GM23338 (cell line): ENCODE results near the gene TIMP4. TPM values are rescaled to one million over a fixed set of nuclear protein-coding genes. Genes with fewer than 3 reads are reported as not detected.

Experiments used
- ATAC-seq: fragments of 200-7000 bp; cut with Tn5 transposase; 3 replicates; pipeline ENCODE4 v1.9.1; 2020
- DNase-seq: peaks from one replicate; pipeline ENCODE4 v3.0.0-alpha.2; 2015; ENCODE audit warnings: low spot score
- H2AFZ ChIP-seq: fragments of 200-600 bp; sonication (generic); 2 replicates; pipeline ENCODE4 v1.8.0; 2016; ENCODE audit warnings: antibody characterized with exemption, mild to moderate bottlenecking, moderate library complexity
- H3F3A ChIP-seq: fragments of 200-600 bp; sonication (generic); replicated peaks from 2 replicates; pipeline ENCODE4 v1.8.0; 2017; ENCODE audit warnings: antibody characterized with exemption, mixed run types, low read depth
- H3K27ac ChIP-seq: fragments of 200-600 bp; sonication (generic); 2 replicates; pipeline ENCODE4 v1.6.1; 2016; ENCODE audit warnings: low read depth
- H3K27me3 ChIP-seq: fragments of 200-600 bp; sonication (generic); 2 replicates; pipeline ENCODE4 v1.8.0; 2016; ENCODE audit warnings: mild to moderate bottlenecking, mixed run types, moderate library complexity; ENCODE audit not compliant: insufficient read depth
- H3K36me3 ChIP-seq: fragments of 200-600 bp; sonication (generic); 2 replicates; pipeline ENCODE4 v1.8.0; 2016; ENCODE audit warnings: mild to moderate bottlenecking; ENCODE audit not compliant: insufficient read depth
- H3K4me1 ChIP-seq: fragments of 200-600 bp; sonication (generic); 2 replicates; pipeline ENCODE4 v1.8.0; 2016; ENCODE audit warnings: mild to moderate bottlenecking, moderate library complexity; ENCODE audit not compliant: insufficient read depth
- H3K4me2 ChIP-seq: fragments of 200-600 bp; sonication (generic); 2 replicates; pipeline ENCODE4 v1.7.1; 2017; ENCODE audit warnings: mixed run types
- H3K4me3 ChIP-seq: fragments of 200-600 bp; sonication (generic); 2 replicates; pipeline ENCODE4 v1.6.1; 2016; ENCODE audit warnings: mixed run types
- H3K79me2 ChIP-seq: fragments of 200-600 bp; sonication (generic); replicated peaks from 2 replicates; pipeline ENCODE4 v1.8.0; 2017; ENCODE audit warnings: mild to moderate bottlenecking; ENCODE audit not compliant: insufficient read depth
- H3K9me2 ChIP-seq: fragments of 200-600 bp; sonication (generic); 2 replicates; pipeline ENCODE4 v1.8.0; 2017; ENCODE audit not compliant: insufficient read depth
- H4K20me1 ChIP-seq: fragments of 200-600 bp; sonication (generic); replicated peaks from 2 replicates; pipeline ENCODE4 v1.8.0; 2017; ENCODE audit warnings: mild to moderate bottlenecking; ENCODE audit not compliant: insufficient read depth
- H3K27ac Mint-ChIP-seq: 2 replicates; pipeline ENCODE4 v1.8.0; 2020; ENCODE audit warnings: inconsistent platforms, mild to moderate bottlenecking, moderate library complexity, mixed read lengths
- H3K27me3 Mint-ChIP-seq: 3 replicates; pipeline ENCODE4 v1.8.0; 2022; ENCODE audit warnings: low read depth, mild to moderate bottlenecking, moderate library complexity, mixed read lengths, inconsistent platforms; ENCODE audit not compliant: insufficient read depth, poor library complexity
- H3K36me3 Mint-ChIP-seq: 3 replicates; pipeline ENCODE4 v1.8.0; 2021; ENCODE audit warnings: low read depth, mild to moderate bottlenecking, inconsistent platforms, moderate library complexity, mixed read lengths
- H3K4me1 Mint-ChIP-seq: 3 replicates; pipeline ENCODE4 v1.8.0; 2020; ENCODE audit warnings: mild to moderate bottlenecking, inconsistent platforms, mixed read lengths
- H3K4me3 Mint-ChIP-seq: 3 replicates; pipeline ENCODE4 v1.8.0; 2021; ENCODE audit warnings: moderate library complexity, mild to moderate bottlenecking, inconsistent platforms, mixed read lengths
- H3K9me3 Mint-ChIP-seq: 3 replicates; pipeline ENCODE4 v1.8.0; 2020; ENCODE audit warnings: moderate library complexity, mild to moderate bottlenecking, inconsistent platforms, mixed read lengths
- CREB1 ChIP-seq: fragments of 250-450 bp; sonication (Bioruptor Pico); IDR thresholded peaks from 2 replicates; pipeline ENCODE4 v1.5.0; 2020; ENCODE audit warnings: low read depth, mild to moderate bottlenecking, moderate library complexity
- ETS1 ChIP-seq: IDR thresholded peaks from 2 replicates; pipeline ENCODE4 v1.6.1; 2016; ENCODE audit warnings: antibody characterized with exemption
- EZH2 ChIP-seq: fragments of 200-600 bp; sonication (generic); IDR thresholded peaks from one replicate; pipeline ENCODE4 v1.8.0; 2017; ENCODE audit warnings: antibody characterized with exemption, mild to moderate bottlenecking, low read depth; ENCODE audit not compliant: unreplicated experiment
- EZH2phosphoT487 ChIP-seq: fragments of 200-600 bp; sonication (generic); IDR thresholded peaks from one replicate; pipeline ENCODE4 v1.8.1; 2018; ENCODE audit warnings: antibody characterized with exemption; ENCODE audit not compliant: unreplicated experiment
- JUNB ChIP-seq: IDR thresholded peaks from one replicate; pipeline ENCODE4 v1.6.1; 2016; ENCODE audit warnings: antibody characterized with exemption; ENCODE audit not compliant: unreplicated experiment
- NANOG ChIP-seq: IDR thresholded peaks from 2 replicates; pipeline ENCODE4 v1.6.1; 2016; ENCODE audit warnings: antibody characterized with exemption, borderline replicate concordance
- STAT1 ChIP-seq: IDR thresholded peaks from one replicate; pipeline ENCODE4 v1.6.1; 2016; ENCODE audit warnings: antibody characterized with exemption; ENCODE audit not compliant: unreplicated experiment
- ZNF114 ChIP-seq: fragments of 250-450 bp; sonication (Bioruptor Pico); IDR thresholded peaks from 2 replicates; pipeline ENCODE4 v1.5.0; 2020; ENCODE audit warnings: mild to moderate bottlenecking, moderate library complexity
- ZNF462 ChIP-seq: fragments of 250-450 bp; sonication (Bioruptor Pico); IDR thresholded peaks from 2 replicates; pipeline ENCODE4 v1.5.0; 2020; ENCODE audit warnings: mild to moderate bottlenecking, moderate library complexity
- polyA plus RNA-seq: library from polyadenylated mRNA; unstranded; fragments of >200 nt; fragmentation: Nextera tagmentation; extraction: Ambion mirVana; gene quantifications from 2 replicates; pipeline ENCODE4 v1.2.1, GENCODE V29; 2016
- total RNA-seq: library from RNA; depleted of rRNA; stranded (reverse); fragments of >200 nt; shearing (Covaris generic); gene quantifications from 2 replicates; pipeline ENCODE4 v1.2.3, GENCODE V29; 2014
- TF ChIP-seq, protein P1 (sequence below), 2 experiments: fragments of 200-600 bp in 1 of 2; sonication (generic) in 1 of 2; conservative IDR thresholded peaks; 2 replicates each; pipeline versions ENCODE4 v1.5.1 to v1.6.1; 2016 to 2017; ENCODE audit warnings: antibody characterized with exemption in 2 of 2, low read depth in 2 of 2, mild to moderate bottlenecking in 2 of 2, moderate library complexity in 1 of 2

Gene TIMP4
- total and polyA plus RNA-seq, 2 experiments from 2014 or later = 6.7 to 11.1 TPM

- TF ChIP-seq, protein P1, sequence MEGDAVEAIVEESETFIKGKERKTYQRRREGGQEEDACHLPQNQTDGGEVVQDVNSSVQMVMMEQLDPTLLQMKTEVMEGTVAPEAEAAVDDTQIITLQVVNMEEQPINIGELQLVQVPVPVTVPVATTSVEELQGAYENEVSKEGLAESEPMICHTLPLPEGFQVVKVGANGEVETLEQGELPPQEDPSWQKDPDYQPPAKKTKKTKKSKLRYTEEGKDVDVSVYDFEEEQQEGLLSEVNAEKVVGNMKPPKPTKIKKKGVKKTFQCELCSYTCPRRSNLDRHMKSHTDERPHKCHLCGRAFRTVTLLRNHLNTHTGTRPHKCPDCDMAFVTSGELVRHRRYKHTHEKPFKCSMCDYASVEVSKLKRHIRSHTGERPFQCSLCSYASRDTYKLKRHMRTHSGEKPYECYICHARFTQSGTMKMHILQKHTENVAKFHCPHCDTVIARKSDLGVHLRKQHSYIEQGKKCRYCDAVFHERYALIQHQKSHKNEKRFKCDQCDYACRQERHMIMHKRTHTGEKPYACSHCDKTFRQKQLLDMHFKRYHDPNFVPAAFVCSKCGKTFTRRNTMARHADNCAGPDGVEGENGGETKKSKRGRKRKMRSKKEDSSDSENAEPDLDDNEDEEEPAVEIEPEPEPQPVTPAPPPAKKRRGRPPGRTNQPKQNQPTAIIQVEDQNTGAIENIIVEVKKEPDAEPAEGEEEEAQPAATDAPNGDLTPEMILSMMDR (conservative IDR thresholded peaks at IDR 0.05; ENCODE audit: low read depth in 2 of 2) = no peak
- TF ChIP-seq CREB1 (CRISPR knock-in tag) (no peak), ETS1 (no peak), EZH2phosphoT487 (no peak), STAT1 (no peak), EZH2 (no peak)
These were observed 38.2 kb downstream of the TIMP4 start (continued) for GRCh38 chr3:12120374-12121140.

DNA sequence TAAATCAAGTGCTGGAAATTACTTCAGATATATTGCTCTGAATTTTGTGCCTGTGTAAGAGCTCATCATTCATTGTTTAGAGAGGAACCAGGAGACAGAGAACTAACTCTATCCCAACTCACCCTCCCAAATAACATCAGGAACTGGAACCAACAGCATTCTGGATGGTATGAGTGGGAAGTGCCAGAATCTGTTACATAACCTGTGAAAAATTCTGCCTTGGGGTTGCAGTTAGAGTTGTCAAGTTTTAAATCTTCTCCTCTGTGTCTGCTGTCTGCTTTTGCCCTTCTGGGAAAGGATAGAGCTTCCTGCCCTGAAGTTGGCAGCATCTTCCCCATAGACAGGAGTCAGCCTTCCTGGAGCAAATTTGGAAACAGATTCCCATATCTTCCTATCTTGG, 41.2 kb downstream of the TIMP4 start:
- H3K79me2 ChIP-seq = no peaks in the 10 kb centered on the region
- no peaks in the 10 kb centered on the region for H3K4me1 ChIP-seq
- H3K36me3 Mint-ChIP-seq = no peaks in the 10 kb centered on the region
- H3K36me3 ChIP-seq = no peaks in the 10 kb centered on the region
- no peaks in the 10 kb centered on the region for H3F3A ChIP-seq
- H3K4me1 Mint-ChIP-seq = no peaks in the 10 kb centered on the region
- no peaks in the 10 kb centered on the region for H3K27me3 Mint-ChIP-seq
- H3K4me2 ChIP-seq = no peak overlapping the region
- no peak overlapping the region for H3K4me3 Mint-ChIP-seq
- no peaks in the 10 kb centered on the region; the same call in 1 of the 2 replicates for H3K9me2 ChIP-seq
- no peaks in the 10 kb centered on the region for H3K9me3 Mint-ChIP-seq
- no peak overlapping the region for H2AFZ ChIP-seq
- DNase-seq = no peak
- no peaks in the 10 kb centered on the region for H3K27me3 ChIP-seq
- no peak overlapping the region for H3K27ac ChIP-seq
- no peak for ATAC-seq
- no peak overlapping the region for H3K4me3 ChIP-seq
- H4K20me1 ChIP-seq = no peaks in the 10 kb centered on the region
- H3K27ac Mint-ChIP-seq = no peak overlapping the region
- no peak for TF ChIP-seq ZNF114 (CRISPR knock-in tag)
- TF ChIP-seq, protein P1 (conservative IDR thresholded peaks at IDR 0.05; ENCODE audit: low read depth in 2 of 2) = no peak
- no peak for TF ChIP-seq EZH2
- no peak for TF ChIP-seq EZH2phosphoT487
- no peak for TF ChIP-seq JUNB
- no peak for TF ChIP-seq STAT1
- TF ChIP-seq CREB1 (CRISPR knock-in tag) = no peak
- no peak for TF ChIP-seq ZNF462
- no peak for TF ChIP-seq NANOG
- no peak for TF ChIP-seq ETS1
